H1 (cell line): Measurements from ENCODE around the gene SOX13. TPM values are rescaled to one million over a fixed set of nuclear protein-coding genes. Genes with fewer than 3 reads are reported as not detected.

Experiments used
- BCL11A ChIP-seq, 2 experiments: IDR thresholded peaks; one replicate each; pipeline ENCODE4 v1.6.1; 2011; ENCODE audit warnings: low read depth in 2 of 2, low read length in 2 of 2, mild to moderate bottlenecking in 2 of 2
- CTBP2 ChIP-seq: IDR thresholded peaks from 2 replicates; pipeline ENCODE4 v1.7.0; 2011; ENCODE audit warnings: borderline replicate concordance, mild to moderate bottlenecking, moderate library complexity, mixed read lengths, low read length; ENCODE audit not compliant: insufficient read depth, insufficient read length
- polyA plus RNA-seq, 7 experiments: library from polyadenylated mRNA; depleted of rRNA in 3 of 7; stranded (reverse) in 5 of 7; unstranded in 2 of 7; fragments of >200 nt in 5 of 7; fragments of 200-250 nt in 2 of 7; gene quantifications; 1 replicate in 5 of 7; 2 replicates in 1 of 7; 4 replicates in 1 of 7; pipeline versions ENCODE4 v1.2.1 to v1.2.3, GENCODE V29; 2011 to 2013; ENCODE audit warnings: missing spikeins in 2 of 7, mixed read lengths in 2 of 7
- total RNA-seq: library from RNA; stranded (reverse); fragmentation: NEBNext Ultra II Directional; extraction: Animal tissue kit (Norgen Biotek cat#: 25700); gene quantifications from 2 replicates; pipeline ENCODE4 v1.2.1, GENCODE V29; 2021

The SOX13 gene
- total and polyA plus RNA-seq, 2 of the 8 experiments (the other 6 are each of a cell fraction or from before 2014, with no cell fraction given) = 113 to 173 TPM

GRCh38 chr1:204051718-204052117 lies 21.2 kb upstream of the SOX13 start (continued):
- no peak for TF ChIP-seq CTBP2
- TF ChIP-seq BCL11A (IDR thresholded peaks at IDR 0.05; ENCODE audit: low read depth in 2 of 2, low read length in 2 of 2) = no peak
- TF ChIP-seq, all 59 proteins: peak for 0
